ENCODE measurements around the gene NCBP3. TPM values are rescaled to one million over a fixed set of nuclear protein-coding genes. Genes with fewer than 3 reads are reported as not detected.
A peak's percentile ranks its signal among the peaks of the same experiment; 100 is the strongest.

The NCBP3 gene
- total and polyA plus RNA-seq, 2 of the 4 experiments (the other 2 are of a cell fraction) = 10.8 to 13.5 TPM

DNA sequence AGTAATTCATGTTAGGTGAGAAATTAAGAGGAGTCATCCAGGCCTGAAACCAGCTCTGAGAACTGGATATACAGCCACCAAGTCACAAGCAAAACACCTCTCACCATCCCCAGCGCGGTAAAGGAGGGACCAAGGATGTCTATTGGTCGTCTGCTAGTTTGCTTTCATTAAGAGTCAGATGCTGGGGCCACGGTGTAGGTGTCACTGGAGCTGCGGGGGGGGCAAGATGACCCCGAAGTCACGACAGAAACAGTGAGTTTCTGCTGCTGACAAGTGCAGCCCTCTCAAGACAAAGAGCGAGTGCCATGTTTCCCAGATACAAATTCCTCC is 790 bp downstream of the NCBP3 start:
- WGBS, 2 experiments (ENCODE audit: extremely low coverage in 2 of 2, insufficient read length in 1 of 2) = 0% methylated on average over 5 of the region's 8 CpGs; no CpG with 5 or more reads in 1 of the 2 experiments
- Histone ChIP-seq H3K4me1 (ENCODE audit: control insufficient read depth, insufficient read depth, low read length) (peaks cover 3% of the 10 kb centered on the region), H3K27ac (ENCODE audit: insufficient read depth, low read length) (peak overlapping the region; percentile 95), H4K8ac (ENCODE audit: low read depth in 2 of 2, low read length in 2 of 2) (peak overlapping the region in 1 of 2 experiments; percentile 38; a peak in 1 of 4 replicates), H4K20me1 (ENCODE audit: insufficient read depth, low read length) (peaks cover 13% of the 10 kb centered on the region; the same call in 1 of the 2 replicates), H2AK5ac (ENCODE audit: low read depth, low read length) (peak overlapping the region; percentile 29; the same call in 1 of the 2 replicates), H3K9me1 (ENCODE audit: insufficient read depth, low read length) (peaks cover 9% of the 10 kb centered on the region; the same call in 1 of the 2 replicates), H2AK9ac (replicated peaks; ENCODE audit: low read depth, low read length, poor library complexity) (peak overlapping the region; percentile 35), H3K27me3 (ENCODE audit: control insufficient read depth, insufficient read depth, low read length) (peaks cover 2% of the 10 kb centered on the region; the same call in 1 of the 2 replicates), H2BK120ac (ENCODE audit: low read depth, low read length) (no peak overlapping the region), H3K56ac (ENCODE audit: extremely low read depth, insufficient read depth, low read length) (peak overlapping the region; percentile 13; the same call in 1 of the 2 replicates), H3K9ac (ENCODE audit: low read depth, low read length) (peak overlapping the region; percentile 95), H2BK5ac (ENCODE audit: low read depth, low read length, poor library complexity, severe bottlenecking) (peak overlapping the region; percentile 84), H3K36me3 (ENCODE audit: control insufficient read depth, insufficient read depth, low read length) (peaks cover 14% of the 10 kb centered on the region), H4K91ac (ENCODE audit: insufficient read depth, low read depth, low read length) (peak overlapping the region; percentile 28), H2AFZ (replicated peaks; ENCODE audit: low read length, poor library complexity) (peak overlapping the region; percentile 98), H3K9me3 (ENCODE audit: control insufficient read depth, insufficient read depth, low read length) (no peaks in the 10 kb centered on the region), H3K4me3 (ENCODE audit: insufficient read depth, low read depth, low read length) (peak overlapping the region; percentile 88), H3K14ac (replicated peaks; ENCODE audit: low read depth, low read length) (peak overlapping the region; percentile 30; the same call in 1 of the 2 replicates), H3K18ac (ENCODE audit: low read depth, low read length) (no peak overlapping the region), H4K5ac (ENCODE audit: low read depth, low read length) (no peak overlapping the region), H3K4me2 (ENCODE audit: low read depth, low read length) (peak overlapping the region; percentile 97), H3K23ac (ENCODE audit: low read depth, low read length) (peak overlapping the region; percentile 41), H2BK15ac (ENCODE audit: low read depth, low read length) (no peak overlapping the region), H2BK20ac (ENCODE audit: low read depth, low read length) (no peak overlapping the region), H3K4ac (ENCODE audit: low read depth, low read length) (peak overlapping the region; percentile 57; the same call in 1 of the 2 replicates), H3K79me1 (ENCODE audit: low read depth in 1 of 2, low read length in 2 of 2) (peaks cover 20 to 37% of the 10 kb centered on the region in 2 experiments)
- POLR2A ChIA-PET (ENCODE audit: unreplicated experiment) = interaction anchor here (0.7 kb wide), 2 partner anchors 72 to 110 kb away, joined by 3 read pairs; no protein-coding TSS in a partner anchor
- ATAC-seq (ENCODE audit: low read depth) = peak; percentile 2
- dilution Hi-C loops (cut with HindIII; ENCODE audit: low sequenced_read_pairs, unreplicated experiment) = no loop called here
- intact Hi-C loops (cut with micrococcal nuclease) = no loop called here
- CTCF ChIA-PET = interaction anchor here (1.6 to 3.2 kb wide), 6 partner anchors 11 to 114 kb away, joined by 3 to 18 read pairs (median 8); no protein-coding TSS in a partner anchor
- BruUV-seq (replicated peaks) = no TSS peak
- in situ Hi-C loops (cut with MboI; ENCODE audit: low sequenced_read_pairs) = no loop called here
- no peak for DNase-seq
- TF ChIP-seq CHD1 (IDR thresholded peaks at IDR 0.05; ENCODE audit: low read depth, low read length) = no peak
- TF ChIP-seq, protein P1, sequence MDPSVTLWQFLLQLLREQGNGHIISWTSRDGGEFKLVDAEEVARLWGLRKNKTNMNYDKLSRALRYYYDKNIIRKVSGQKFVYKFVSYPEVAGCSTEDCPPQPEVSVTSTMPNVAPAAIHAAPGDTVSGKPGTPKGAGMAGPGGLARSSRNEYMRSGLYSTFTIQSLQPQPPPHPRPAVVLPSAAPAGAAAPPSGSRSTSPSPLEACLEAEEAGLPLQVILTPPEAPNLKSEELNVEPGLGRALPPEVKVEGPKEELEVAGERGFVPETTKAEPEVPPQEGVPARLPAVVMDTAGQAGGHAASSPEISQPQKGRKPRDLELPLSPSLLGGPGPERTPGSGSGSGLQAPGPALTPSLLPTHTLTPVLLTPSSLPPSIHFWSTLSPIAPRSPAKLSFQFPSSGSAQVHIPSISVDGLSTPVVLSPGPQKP (IDR thresholded peaks at IDR 0.05; ENCODE audit: borderline replicate concordance, low read depth, low read length) = no peak
- no peak for TF ChIP-seq CEBPB (IDR thresholded peaks at IDR 0.05; ENCODE audit: low read depth, low read length)
- no peak for TF ChIP-seq MXI1 (IDR thresholded peaks at IDR 0.05; ENCODE audit: borderline replicate concordance, low read depth, low read length)
- TF ChIP-seq, protein P2, sequence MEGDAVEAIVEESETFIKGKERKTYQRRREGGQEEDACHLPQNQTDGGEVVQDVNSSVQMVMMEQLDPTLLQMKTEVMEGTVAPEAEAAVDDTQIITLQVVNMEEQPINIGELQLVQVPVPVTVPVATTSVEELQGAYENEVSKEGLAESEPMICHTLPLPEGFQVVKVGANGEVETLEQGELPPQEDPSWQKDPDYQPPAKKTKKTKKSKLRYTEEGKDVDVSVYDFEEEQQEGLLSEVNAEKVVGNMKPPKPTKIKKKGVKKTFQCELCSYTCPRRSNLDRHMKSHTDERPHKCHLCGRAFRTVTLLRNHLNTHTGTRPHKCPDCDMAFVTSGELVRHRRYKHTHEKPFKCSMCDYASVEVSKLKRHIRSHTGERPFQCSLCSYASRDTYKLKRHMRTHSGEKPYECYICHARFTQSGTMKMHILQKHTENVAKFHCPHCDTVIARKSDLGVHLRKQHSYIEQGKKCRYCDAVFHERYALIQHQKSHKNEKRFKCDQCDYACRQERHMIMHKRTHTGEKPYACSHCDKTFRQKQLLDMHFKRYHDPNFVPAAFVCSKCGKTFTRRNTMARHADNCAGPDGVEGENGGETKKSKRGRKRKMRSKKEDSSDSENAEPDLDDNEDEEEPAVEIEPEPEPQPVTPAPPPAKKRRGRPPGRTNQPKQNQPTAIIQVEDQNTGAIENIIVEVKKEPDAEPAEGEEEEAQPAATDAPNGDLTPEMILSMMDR (conservative IDR thresholded peaks at IDR 0.05; ENCODE audit: low read depth, low read length) = no peak
- TF ChIP-seq RFX5 (IDR thresholded peaks at IDR 0.05; ENCODE audit: low read depth, low read length) = no peak
- no peak for TF ChIP-seq MAFK (IDR thresholded peaks at IDR 0.05; ENCODE audit: low read depth, low read length)
- TF ChIP-seq SMC3 (IDR thresholded peaks at IDR 0.05; ENCODE audit: low read depth, low read length) = no peak
- no peak for TF ChIP-seq RCOR1 (IDR thresholded peaks at IDR 0.05; ENCODE audit: insufficient replicate concordance, low read length)
- no peak for TF ChIP-seq FOS (IDR thresholded peaks at IDR 0.05; ENCODE audit: low read depth, low read length)
- TF ChIP-seq RAD21 (IDR thresholded peaks at IDR 0.05; ENCODE audit: low read length) = no peak
- no peak for TF ChIP-seq BHLHE40 (IDR thresholded peaks at IDR 0.05; ENCODE audit: low read depth, low read length)
- no peak for TF ChIP-seq POLR2A (IDR thresholded peaks at IDR 0.05; ENCODE audit: low read depth, low read length)
- TF ChIP-seq, protein P3, sequence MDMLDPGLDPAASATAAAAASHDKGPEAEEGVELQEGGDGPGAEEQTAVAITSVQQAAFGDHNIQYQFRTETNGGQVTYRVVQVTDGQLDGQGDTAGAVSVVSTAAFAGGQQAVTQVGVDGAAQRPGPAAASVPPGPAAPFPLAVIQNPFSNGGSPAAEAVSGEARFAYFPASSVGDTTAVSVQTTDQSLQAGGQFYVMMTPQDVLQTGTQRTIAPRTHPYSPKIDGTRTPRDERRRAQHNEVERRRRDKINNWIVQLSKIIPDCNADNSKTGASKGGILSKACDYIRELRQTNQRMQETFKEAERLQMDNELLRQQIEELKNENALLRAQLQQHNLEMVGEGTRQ (IDR thresholded peaks at IDR 0.05; ENCODE audit: low read depth, low read length) = no peak
- TF ChIP-seq MAZ (IDR thresholded peaks at IDR 0.05; ENCODE audit: borderline replicate concordance, low read depth, low read length) = no peak
- TF ChIP-seq NFE2L2 (IDR thresholded peaks at IDR 0.05; ENCODE audit: low read depth, low read length) = no peak

Measured in IMR-90 (cell line).